ENCODE data around the gene ACO1. TPM values are rescaled to one million over a fixed set of nuclear protein-coding genes. Genes with fewer than 3 reads are reported as not detected.

The ACO1 gene
- total RNA-seq, 1 experiment from 2014 or later: 36.2 TPM

DNA sequence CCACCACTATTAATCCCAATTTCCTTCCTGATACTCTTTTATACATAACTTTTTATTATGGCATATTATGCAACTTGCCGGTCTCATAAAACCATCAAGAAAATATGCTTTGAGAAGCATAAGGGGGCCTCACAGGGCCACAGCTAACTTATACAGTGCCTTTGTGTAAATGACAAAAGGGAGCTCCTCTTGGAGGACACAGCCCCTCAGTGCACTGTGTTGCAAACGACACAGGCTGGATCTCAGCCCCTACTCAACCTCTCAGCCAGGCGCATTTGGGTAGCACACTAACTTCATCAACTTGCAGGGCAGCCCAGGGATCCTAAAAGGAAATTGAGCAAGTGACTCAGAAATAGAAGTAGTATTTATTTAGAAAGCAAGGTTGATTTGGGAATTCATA, 106.2 kb downstream of the ACO1 start:
- no TSS peak for BruUV-seq (replicated peaks)
- intact Hi-C loops (cut with micrococcal nuclease): no loop called here
- Histone ChIP-seq H4K20me1 (ENCODE audit: insufficient read depth) (no peaks in the 10 kb centered on the region; the same call in 1 of the 2 replicates), H3K9me3 (ENCODE audit: control insufficient read depth in 1 of 2, insufficient read depth in 1 of 2, low read depth in 1 of 2, low read length in 2 of 2) (no peaks in the 10 kb centered on the region), H3K4me3 (replicated peaks in 1 of 2; ENCODE audit: low read depth in 1 of 2, low read length in 2 of 2) (no peak overlapping the region), H3K9ac (ENCODE audit: low read length) (no peak overlapping the region), H3K79me2 (ENCODE audit: insufficient read depth, low read length) (no peaks in the 10 kb centered on the region), H3K27ac (ENCODE audit: low read depth, low read length) (no peak overlapping the region), H3K27me3 (ENCODE audit: insufficient read depth, low read length) (no peaks in the 10 kb centered on the region), H3K4me1 (ENCODE audit: control insufficient read depth in 1 of 2, insufficient read depth in 2 of 2, low read length in 2 of 2) (no peaks in the 10 kb centered on the region), H2AFZ (ENCODE audit: low read depth, low read length, poor library complexity, severe bottlenecking) (no peak overlapping the region), H3K4me2 (ENCODE audit: low read length) (no peak overlapping the region), H3K9me2 (ENCODE audit: insufficient read depth) (no peaks in the 10 kb centered on the region), H3K36me3 (ENCODE audit: control insufficient read depth in 1 of 2, insufficient read depth in 2 of 2, low read length in 2 of 2) (peaks cover 5 to 12% of the 10 kb centered on the region in 2 experiments; a peak in 3 of 4 replicates)
- ATAC-seq (no peak), DNase-seq (ENCODE audit: low read depth, low spot score) (no peak)
- ChIA-PET CTCF (no interaction called here), RAD21 (ENCODE audit: low non-redundant PET in 1 of 2, low total read pairs in 2 of 2, uncharacterized antibody in 2 of 2, unreplicated experiment in 2 of 2) (no interaction called here), POLR2A (no interaction called here)
- TF ChIP-seq FOSL1 (IDR thresholded peaks at IDR 0.05; ENCODE audit: low read depth): no peak
- no peak for TF ChIP-seq POLR2A (IDR thresholded peaks at IDR 0.05; ENCODE audit: borderline replicate concordance, extremely low read depth, insufficient read depth, insufficient read length)
- TF ChIP-seq, protein P1, sequence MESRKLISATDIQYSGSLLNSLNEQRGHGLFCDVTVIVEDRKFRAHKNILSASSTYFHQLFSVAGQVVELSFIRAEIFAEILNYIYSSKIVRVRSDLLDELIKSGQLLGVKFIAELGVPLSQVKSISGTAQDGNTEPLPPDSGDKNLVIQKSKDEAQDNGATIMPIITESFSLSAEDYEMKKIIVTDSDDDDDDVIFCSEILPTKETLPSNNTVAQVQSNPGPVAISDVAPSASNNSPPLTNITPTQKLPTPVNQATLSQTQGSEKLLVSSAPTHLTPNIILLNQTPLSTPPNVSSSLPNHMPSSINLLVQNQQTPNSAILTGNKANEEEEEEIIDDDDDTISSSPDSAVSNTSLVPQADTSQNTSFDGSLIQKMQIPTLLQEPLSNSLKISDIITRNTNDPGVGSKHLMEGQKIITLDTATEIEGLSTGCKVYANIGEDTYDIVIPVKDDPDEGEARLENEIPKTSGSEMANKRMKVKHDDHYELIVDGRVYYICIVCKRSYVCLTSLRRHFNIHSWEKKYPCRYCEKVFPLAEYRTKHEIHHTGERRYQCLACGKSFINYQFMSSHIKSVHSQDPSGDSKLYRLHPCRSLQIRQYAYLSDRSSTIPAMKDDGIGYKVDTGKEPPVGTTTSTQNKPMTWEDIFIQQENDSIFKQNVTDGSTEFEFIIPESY (IDR thresholded peaks at IDR 0.05; ENCODE audit: extremely low read depth, insufficient replicate concordance, low read length): no peak
- TF ChIP-seq SIN3A (IDR thresholded peaks at IDR 0.05; ENCODE audit: low read depth): no peak
- TF ChIP-seq CEBPB (IDR thresholded peaks at IDR 0.05; ENCODE audit: low read depth): no peak
- TF ChIP-seq ELF1 (IDR thresholded peaks at IDR 0.05; ENCODE audit: borderline replicate concordance, low read depth): no peak
- no peak for TF ChIP-seq ZNF274 (IDR thresholded peaks at IDR 0.05; ENCODE audit: low read depth, low read length)

DNA sequence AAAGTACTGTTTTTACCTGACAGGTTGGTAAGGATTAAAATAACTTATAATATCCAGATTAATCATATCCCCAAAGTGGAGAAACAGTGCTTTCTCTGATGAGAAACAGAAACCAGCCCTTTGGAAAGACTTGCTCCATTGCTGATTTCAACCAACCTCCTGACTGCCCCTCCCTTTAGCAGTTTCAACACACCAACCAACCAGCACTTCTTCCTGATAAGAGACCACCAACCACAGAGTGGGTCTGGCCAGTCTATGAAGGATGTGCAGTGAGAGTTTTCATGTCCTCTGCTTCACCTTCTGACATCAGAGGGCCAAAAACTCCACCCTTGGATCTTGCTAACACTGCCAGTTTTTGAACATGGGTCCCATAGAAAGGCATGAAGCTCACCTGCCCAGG, 113.5 kb downstream of the ACO1 start:
- no peak overlapping the region for H3K4me3 ChIP-seq (replicated peaks in 1 of 2; ENCODE audit: low read depth in 1 of 2, low read length in 2 of 2)
- no peak overlapping the region for H3K4me2 ChIP-seq (ENCODE audit: low read length)
- H3K36me3 ChIP-seq (ENCODE audit: control insufficient read depth in 1 of 2, insufficient read depth in 2 of 2, low read length in 2 of 2): no peaks in the 10 kb centered on the region
- intact Hi-C loops (cut with micrococcal nuclease): no loop called here
- no peak for DNase-seq (ENCODE audit: low read depth, low spot score)
- BruUV-seq (replicated peaks): no TSS peak
- H3K4me1 ChIP-seq (ENCODE audit: control insufficient read depth in 1 of 2, insufficient read depth in 2 of 2, low read length in 2 of 2): peaks cover 7 to 26% of the 10 kb centered on the region in 2 experiments; a peak in 3 of 4 replicates
- H3K9ac ChIP-seq (ENCODE audit: low read length): no peak overlapping the region
- CTCF ChIA-PET: no interaction called here
- H2AFZ ChIP-seq (ENCODE audit: low read depth, low read length, poor library complexity, severe bottlenecking): no peak overlapping the region
- TF ChIP-seq, protein P2, sequence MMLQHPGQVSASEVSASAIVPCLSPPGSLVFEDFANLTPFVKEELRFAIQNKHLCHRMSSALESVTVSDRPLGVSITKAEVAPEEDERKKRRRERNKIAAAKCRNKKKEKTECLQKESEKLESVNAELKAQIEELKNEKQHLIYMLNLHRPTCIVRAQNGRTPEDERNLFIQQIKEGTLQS (IDR thresholded peaks at IDR 0.05): no peak
- no peak for TF ChIP-seq ZNF274 (IDR thresholded peaks at IDR 0.05; ENCODE audit: low read depth, low read length)
- TF ChIP-seq YY1 (IDR thresholded peaks at IDR 0.05; ENCODE audit: extremely low read depth, insufficient replicate concordance, low read depth, low read length): no peak
- TF ChIP-seq EZH2 (IDR thresholded peaks at IDR 0.05): no peak
- no peaks in the 10 kb centered on the region for H3K9me3 ChIP-seq (ENCODE audit: control insufficient read depth in 1 of 2, insufficient read depth in 1 of 2, low read depth in 1 of 2, low read length in 2 of 2)
- no peak overlapping the region for H3K27ac ChIP-seq (ENCODE audit: low read depth, low read length)
- no peak for ATAC-seq
- H3K9me2 ChIP-seq (ENCODE audit: insufficient read depth): no peaks in the 10 kb centered on the region
- H4K20me1 ChIP-seq (ENCODE audit: insufficient read depth): no peaks in the 10 kb centered on the region; the same call in 1 of the 2 replicates
- POLR2A ChIA-PET: no interaction called here
- no peaks in the 10 kb centered on the region for H3K27me3 ChIP-seq (ENCODE audit: insufficient read depth, low read length)
- no peaks in the 10 kb centered on the region for H3K79me2 ChIP-seq (ENCODE audit: insufficient read depth, low read length)
- RAD21 ChIA-PET (ENCODE audit: low non-redundant PET in 1 of 2, low total read pairs in 2 of 2, uncharacterized antibody in 2 of 2, unreplicated experiment in 2 of 2): no interaction called here
